SK-N-SH (cell line): Measurements from ENCODE around the gene PPP2R2B. TPM values are rescaled to one million over a fixed set of nuclear protein-coding genes. Genes with fewer than 3 reads are reported as not detected.

ENCODE experiments used
- CTCF ChIA-PET: fragments of 300-600, 350-600 bp; formaldehyde crosslinking; extraction: SDS; loops from one replicate; lab custom pipeline; 2021; lab: Yijun Ruan, JAX
- POLR2A ChIA-PET: fragments of 350-600 bp; sonication (Branson Sonifier 250); formaldehyde crosslinking; extraction: SDS; loops from one replicate; lab custom pipeline; 2020; ENCODE audit warnings: antibody characterized with exemption, inconsistent platforms; lab: Yijun Ruan, JAX
- DNase-seq: peaks from one replicate; pipeline ENCODE4 v3.0.0; 2012
- H2AFZ ChIP-seq: fragments of 200-600 bp; sonication (generic); 2 replicates; pipeline ENCODE4 v1.8.1; 2016; ENCODE audit warnings: antibody characterized with exemption, mild to moderate bottlenecking, low read depth
- H3F3A ChIP-seq: fragments of 200-600 bp; sonication (generic); replicated peaks from 2 replicates; pipeline ENCODE3; 2016; ENCODE audit warnings: antibody characterized with exemption, mild to moderate bottlenecking; ENCODE audit not compliant: insufficient read depth
- H3K27ac ChIP-seq, 2 experiments: fragments of 200-500 bp in 1 of 2; fragments of 200-600 bp in 1 of 2; sonication (Bioruptor generic) in 1 of 2; sonication (generic), shearing (Covaris generic) in 1 of 2; 2 replicates each; pipeline versions ENCODE4 v1.5.1 to v1.6.1; 2014 to 2016; ENCODE audit warnings: low read depth in 2 of 2, inconsistent platforms in 1 of 2, low read length in 1 of 2, mild to moderate bottlenecking in 1 of 2, mixed read lengths in 1 of 2
- H3K27me3 ChIP-seq: fragments of 200-600 bp; sonication (generic), shearing (Covaris generic); 2 replicates; pipeline ENCODE4 v1.6.1; 2016; ENCODE audit warnings: mixed run types; ENCODE audit not compliant: insufficient read depth
- H3K36me3 ChIP-seq, 2 experiments: fragments of 200-500 bp in 1 of 2; fragments of 200-600 bp in 1 of 2; sonication (Bioruptor generic) in 1 of 2; sonication (generic) in 1 of 2; replicated peaks in 1 of 2; 2 replicates each; pipeline versions ENCODE3 to v1.5.1; 2014 to 2016; ENCODE audit warnings: low read length in 1 of 2, mild to moderate bottlenecking in 1 of 2; ENCODE audit not compliant: insufficient read depth in 2 of 2, control insufficient read depth in 1 of 2
- H3K4me1 ChIP-seq, 2 experiments: fragments of 200-500 bp in 1 of 2; fragments of 200-600 bp in 1 of 2; sonication (Bioruptor generic) in 1 of 2; sonication (generic), shearing (Covaris generic) in 1 of 2; 2 replicates each; pipeline versions ENCODE4 v1.5.1 to v1.6.1; 2014 to 2016; ENCODE audit warnings: low read depth in 1 of 2, low read length in 1 of 2, mixed run types in 1 of 2; ENCODE audit not compliant: insufficient read depth in 2 of 2, control insufficient read depth in 1 of 2
- H3K4me2 ChIP-seq: fragments of 200-600 bp; sonication (generic), shearing (Covaris generic); 2 replicates; pipeline ENCODE4 v1.6.1; 2017; ENCODE audit warnings: mixed run types
- H3K4me3 ChIP-seq, 2 experiments: fragments of 200-500 bp in 1 of 2; fragments of 200-600 bp in 1 of 2; sonication (Bioruptor generic) in 1 of 2; sonication (generic), shearing (Covaris generic) in 1 of 2; 2 replicates each; pipeline versions ENCODE4 v1.5.1 to v1.8.1; 2014 to 2016; ENCODE audit warnings: low read depth in 2 of 2, inconsistent platforms in 1 of 2, low read length in 1 of 2, mild to moderate bottlenecking in 1 of 2, mixed read lengths in 1 of 2, moderate library complexity in 1 of 2
- H3K79me2 ChIP-seq: fragments of 200-600 bp; sonication (generic); 2 replicates; pipeline ENCODE4 v1.8.1; 2017; ENCODE audit warnings: mild to moderate bottlenecking; ENCODE audit not compliant: insufficient read depth
- H3K9ac ChIP-seq: fragments of 200-600 bp; sonication (generic); 2 replicates; pipeline ENCODE4 v1.6.1; 2017; ENCODE audit warnings: mixed run types
- H3K9me2 ChIP-seq: fragments of 200-600 bp; sonication (generic); 2 replicates; pipeline ENCODE4 v1.6.1; 2017; ENCODE audit warnings: mixed run types
- H3K9me3 ChIP-seq: fragments of 200-600 bp; sonication (generic); 2 replicates; pipeline ENCODE4 v1.6.1; 2017; ENCODE audit warnings: mixed run types, mild to moderate bottlenecking, moderate library complexity
- H4K20me1 ChIP-seq: fragments of 200-600 bp; sonication (generic); 2 replicates; pipeline ENCODE4 v1.6.1; 2017; ENCODE audit warnings: mild to moderate bottlenecking, mixed run types; ENCODE audit not compliant: insufficient read depth
- CTCF ChIP-seq: fragments of 200-600 bp; sonication (generic); IDR thresholded peaks from 2 replicates; pipeline ENCODE4 v1.6.1; 2017; ENCODE audit warnings: antibody characterized with exemption, mild to moderate bottlenecking, moderate library complexity
- ELF1 ChIP-seq: IDR thresholded peaks from 2 replicates; pipeline ENCODE4 v1.4.0; 2012
- EZH2phosphoT487 ChIP-seq: fragments of 200-600 bp; sonication (generic); IDR thresholded peaks from 2 replicates; pipeline ENCODE4 v1.6.1; 2017; ENCODE audit warnings: low read depth, mixed run types, mild to moderate bottlenecking, antibody characterized with exemption, moderate library complexity, borderline replicate concordance
- FOXM1 ChIP-seq: IDR thresholded peaks from 2 replicates; pipeline ENCODE4 v1.4.0; 2012; ENCODE audit warnings: low read depth, mild to moderate bottlenecking
- GABPA ChIP-seq: IDR thresholded peaks from 2 replicates; pipeline ENCODE4 v1.4.0; 2012; ENCODE audit warnings: low read depth, mild to moderate bottlenecking
- GATA2 ChIP-seq: sonication (generic); formaldehyde crosslinking; IDR thresholded peaks from 2 replicates; pipeline ENCODE4 v1.5.0; 2020; ENCODE audit warnings: mild to moderate bottlenecking, missing genetic modification reagents
- MAX ChIP-seq: IDR thresholded peaks from 2 replicates; pipeline ENCODE4 v1.4.0; 2012; ENCODE audit warnings: low read depth
- MEF2A ChIP-seq: IDR thresholded peaks from 2 replicates; pipeline ENCODE4 v1.4.0; 2012; ENCODE audit warnings: low read depth, borderline replicate concordance
- NFIC ChIP-seq: IDR thresholded peaks from 2 replicates; pipeline ENCODE4 v1.4.0; 2012; ENCODE audit warnings: borderline replicate concordance
- NRF1 ChIP-seq: IDR thresholded peaks from 2 replicates; pipeline ENCODE4 v1.6.1; 2012; ENCODE audit warnings: low read depth, mild to moderate bottlenecking, low read length
- RCOR1 ChIP-seq: fragments of 150-350 bp; IDR thresholded peaks from 2 replicates; pipeline ENCODE4 v1.6.1; 2017; ENCODE audit warnings: antibody characterized with exemption, low read length
- RXRA ChIP-seq: IDR thresholded peaks from 2 replicates; pipeline ENCODE4 v1.4.0; 2012; ENCODE audit warnings: low read depth, mild to moderate bottlenecking, borderline replicate concordance
- SIN3A ChIP-seq: IDR thresholded peaks from 2 replicates; pipeline ENCODE4 v1.6.1; 2012; ENCODE audit warnings: low read depth, mild to moderate bottlenecking, low read length, moderate library complexity, borderline replicate concordance
- TAF1 ChIP-seq: IDR thresholded peaks from 2 replicates; pipeline ENCODE4 v1.6.1; 2012; ENCODE audit warnings: low read depth, mild to moderate bottlenecking, low read length, moderate library complexity, borderline replicate concordance
- TCF12 ChIP-seq: IDR thresholded peaks from 2 replicates; pipeline ENCODE4 v1.4.0; 2012
- TEAD4 ChIP-seq: IDR thresholded peaks from 2 replicates; pipeline ENCODE4 v1.4.0; 2012; ENCODE audit warnings: mild to moderate bottlenecking, borderline replicate concordance; ENCODE audit not compliant: insufficient read depth
- YY1 ChIP-seq: IDR thresholded peaks from 2 replicates; pipeline ENCODE4 v1.4.0; 2012; ENCODE audit warnings: low read depth, mild to moderate bottlenecking
- polyA plus RNA-seq, 3 experiments: library from polyadenylated mRNA; depleted of rRNA; stranded (reverse); fragments of >200 nt; gene quantifications; 2 replicates each; pipeline ENCODE4 v1.2.3, GENCODE V29; 2012
- TF ChIP-seq, protein P1 (sequence below): IDR thresholded peaks from 2 replicates; pipeline ENCODE4 v1.4.0; 2012; ENCODE audit warnings: low read depth, borderline replicate concordance
- TF ChIP-seq, protein P2 (sequence below): IDR thresholded peaks from 2 replicates; pipeline ENCODE4 v1.6.1; 2012; ENCODE audit warnings: mild to moderate bottlenecking, low read depth, low read length, moderate library complexity
- TF ChIP-seq, protein P3 (sequence below): fragments of 150-350 bp; IDR thresholded peaks from 2 replicates; pipeline ENCODE4 v1.6.1; 2016; ENCODE audit warnings: mild to moderate bottlenecking, low read depth, low read length

The PPP2R2B gene
- polyA plus RNA-seq, 1 of the 3 experiments (the other 2 are of a cell fraction): 11.4 TPM

DNA sequence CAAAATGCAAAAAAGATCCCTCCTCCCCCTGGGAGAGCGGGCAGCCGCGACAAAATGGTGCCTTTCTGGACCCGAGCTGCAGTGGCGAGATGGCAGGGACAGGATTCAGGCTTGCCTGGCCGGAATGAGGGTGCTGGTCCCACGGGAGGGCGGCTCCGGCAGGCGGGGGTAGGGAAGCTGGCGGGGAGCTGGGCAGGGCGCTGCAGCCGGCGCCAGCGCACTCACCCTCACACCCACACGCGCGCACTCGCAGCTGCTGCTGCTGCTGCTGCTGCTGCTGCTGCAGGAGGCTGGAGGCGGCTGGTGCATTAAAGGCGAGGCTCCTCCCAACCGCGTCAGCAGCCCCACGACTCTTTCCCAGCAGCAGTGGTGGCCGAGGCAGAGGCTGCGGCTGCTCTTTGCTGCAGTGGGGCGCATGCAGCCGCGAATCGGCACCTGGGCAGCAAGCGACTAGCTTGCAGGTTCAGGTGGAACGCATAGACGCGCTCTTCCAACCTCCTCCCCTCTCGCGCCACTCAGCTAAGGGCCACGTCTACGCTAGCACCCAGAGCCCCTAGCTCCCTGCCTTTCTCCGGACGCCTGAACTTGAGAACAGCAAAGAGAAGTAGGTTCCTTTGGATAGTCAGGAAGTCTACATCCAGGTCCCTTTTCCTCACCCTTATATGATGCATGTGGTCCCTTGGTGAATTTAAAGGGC, at the start of gene PPP2R2B (continued):
- TF ChIP-seq, protein P1, sequence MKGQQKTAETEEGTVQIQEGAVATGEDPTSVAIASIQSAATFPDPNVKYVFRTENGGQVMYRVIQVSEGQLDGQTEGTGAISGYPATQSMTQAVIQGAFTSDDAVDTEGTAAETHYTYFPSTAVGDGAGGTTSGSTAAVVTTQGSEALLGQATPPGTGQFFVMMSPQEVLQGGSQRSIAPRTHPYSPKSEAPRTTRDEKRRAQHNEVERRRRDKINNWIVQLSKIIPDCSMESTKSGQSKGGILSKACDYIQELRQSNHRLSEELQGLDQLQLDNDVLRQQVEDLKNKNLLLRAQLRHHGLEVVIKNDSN: no peak
- TF ChIP-seq ELF1 (no peak), RXRA (no peak), MAX (no peak), RCOR1 (no peak)
- TF ChIP-seq, protein P2, sequence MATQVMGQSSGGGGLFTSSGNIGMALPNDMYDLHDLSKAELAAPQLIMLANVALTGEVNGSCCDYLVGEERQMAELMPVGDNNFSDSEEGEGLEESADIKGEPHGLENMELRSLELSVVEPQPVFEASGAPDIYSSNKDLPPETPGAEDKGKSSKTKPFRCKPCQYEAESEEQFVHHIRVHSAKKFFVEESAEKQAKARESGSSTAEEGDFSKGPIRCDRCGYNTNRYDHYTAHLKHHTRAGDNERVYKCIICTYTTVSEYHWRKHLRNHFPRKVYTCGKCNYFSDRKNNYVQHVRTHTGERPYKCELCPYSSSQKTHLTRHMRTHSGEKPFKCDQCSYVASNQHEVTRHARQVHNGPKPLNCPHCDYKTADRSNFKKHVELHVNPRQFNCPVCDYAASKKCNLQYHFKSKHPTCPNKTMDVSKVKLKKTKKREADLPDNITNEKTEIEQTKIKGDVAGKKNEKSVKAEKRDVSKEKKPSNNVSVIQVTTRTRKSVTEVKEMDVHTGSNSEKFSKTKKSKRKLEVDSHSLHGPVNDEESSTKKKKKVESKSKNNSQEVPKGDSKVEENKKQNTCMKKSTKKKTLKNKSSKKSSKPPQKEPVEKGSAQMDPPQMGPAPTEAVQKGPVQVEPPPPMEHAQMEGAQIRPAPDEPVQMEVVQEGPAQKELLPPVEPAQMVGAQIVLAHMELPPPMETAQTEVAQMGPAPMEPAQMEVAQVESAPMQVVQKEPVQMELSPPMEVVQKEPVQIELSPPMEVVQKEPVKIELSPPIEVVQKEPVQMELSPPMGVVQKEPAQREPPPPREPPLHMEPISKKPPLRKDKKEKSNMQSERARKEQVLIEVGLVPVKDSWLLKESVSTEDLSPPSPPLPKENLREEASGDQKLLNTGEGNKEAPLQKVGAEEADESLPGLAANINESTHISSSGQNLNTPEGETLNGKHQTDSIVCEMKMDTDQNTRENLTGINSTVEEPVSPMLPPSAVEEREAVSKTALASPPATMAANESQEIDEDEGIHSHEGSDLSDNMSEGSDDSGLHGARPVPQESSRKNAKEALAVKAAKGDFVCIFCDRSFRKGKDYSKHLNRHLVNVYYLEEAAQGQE: no peak

DNA sequence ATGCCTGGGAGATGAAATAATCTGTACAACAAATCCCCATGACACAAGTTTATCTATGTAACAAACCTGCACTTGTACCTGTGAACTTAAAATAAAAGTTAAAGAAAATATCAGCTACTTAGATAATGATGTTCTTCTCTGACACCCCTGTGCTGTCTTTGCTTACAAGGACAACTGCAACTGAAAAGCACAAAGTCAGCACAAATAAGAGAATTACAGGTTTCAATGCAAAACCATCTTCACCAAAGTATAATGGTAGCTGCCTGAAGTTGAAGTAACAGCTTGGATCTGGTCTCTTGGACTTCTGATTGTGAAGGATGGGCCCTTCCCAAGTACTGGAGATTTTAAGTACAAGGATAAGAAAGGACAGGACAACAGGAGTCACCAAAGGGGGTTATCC, 45.6 kb upstream of the PPP2R2B start:
- no peaks in the 10 kb centered on the region for H3K9me2 ChIP-seq
- H4K20me1 ChIP-seq: no peaks in the 10 kb centered on the region
- H3F3A ChIP-seq: no peaks in the 10 kb centered on the region
- no peak overlapping the region for H2AFZ ChIP-seq
- no peak for TF ChIP-seq MEF2A
- no peak for TF ChIP-seq RCOR1
- TF ChIP-seq CTCF: no peak
- TF ChIP-seq, protein P2: no peak
- TF ChIP-seq GATA2 (CRISPR knock-in tag): no peak
- TF ChIP-seq TEAD4: no peak
- TF ChIP-seq YY1: no peak
- no peak for TF ChIP-seq NFIC
- no peak for TF ChIP-seq TCF12
- no peak for TF ChIP-seq FOXM1
- TF ChIP-seq SIN3A: no peak
- TF ChIP-seq TAF1: no peak
- no peak for TF ChIP-seq EZH2phosphoT487
- TF ChIP-seq, protein P3, sequence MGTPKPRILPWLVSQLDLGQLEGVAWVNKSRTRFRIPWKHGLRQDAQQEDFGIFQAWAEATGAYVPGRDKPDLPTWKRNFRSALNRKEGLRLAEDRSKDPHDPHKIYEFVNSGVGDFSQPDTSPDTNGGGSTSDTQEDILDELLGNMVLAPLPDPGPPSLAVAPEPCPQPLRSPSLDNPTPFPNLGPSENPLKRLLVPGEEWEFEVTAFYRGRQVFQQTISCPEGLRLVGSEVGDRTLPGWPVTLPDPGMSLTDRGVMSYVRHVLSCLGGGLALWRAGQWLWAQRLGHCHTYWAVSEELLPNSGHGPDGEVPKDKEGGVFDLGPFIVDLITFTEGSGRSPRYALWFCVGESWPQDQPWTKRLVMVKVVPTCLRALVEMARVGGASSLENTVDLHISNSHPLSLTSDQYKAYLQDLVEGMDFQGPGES: no peak
- no peak for TF ChIP-seq RXRA
- TF ChIP-seq GABPA: no peak
- no peak for TF ChIP-seq NRF1
- TF ChIP-seq, all 33 proteins: peak for 0
- CTCF ChIA-PET: interaction anchor here (0.6 to 1.4 kb wide), 3 partner anchors 23 to 98 kb away, joined by 3 to 6 read pairs (median 3); no protein-coding TSS in a partner anchor
- Histone ChIP-seq H3K79me2 (no peaks in the 10 kb centered on the region), H3K4me3 (no peak overlapping the region), H3K4me1 (no peaks in the 10 kb centered on the region), H3K9me3 (no peaks in the 10 kb centered on the region), H3K27me3 (no peaks in the 10 kb centered on the region), H3K4me2 (no peak overlapping the region), H3K27ac (no peak overlapping the region), H3K9ac (no peak overlapping the region), H3K36me3 (no peaks in the 10 kb centered on the region)
- no peak for DNase-seq
- POLR2A ChIA-PET: no interaction called here
